Upper lobe of right lung (tissue), 1 donor: ENCODE results near the gene SIX1. TPM values are rescaled to one million over a fixed set of nuclear protein-coding genes. Genes with fewer than 3 reads are reported as not detected.

Experiments
- ATAC-seq: fragments of 200-7000 bp; cut with Tn5 transposase; one replicate; pipeline ENCODE4 v1.9.1; 2020; ENCODE audit warnings: mild to moderate bottlenecking, moderate library complexity
- DNase-seq: peaks from one replicate; pipeline ENCODE4 v3.0.0-alpha.2; 2020
- H3K27ac ChIP-seq: fragments of 200-600 bp; one replicate; pipeline ENCODE4 v1.8.0; 2022
- H3K27me3 ChIP-seq: fragments of 200-600 bp; one replicate; pipeline ENCODE4 v1.8.0; 2022; ENCODE audit warnings: mild to moderate bottlenecking
- H3K36me3 ChIP-seq: fragments of 200-600 bp; one replicate; pipeline ENCODE4 v1.8.0; 2022
- H3K4me1 ChIP-seq: fragments of 200-600 bp; one replicate; pipeline ENCODE4 v1.8.0; 2022
- H3K4me3 ChIP-seq: fragments of 200-600 bp; one replicate; pipeline ENCODE4 v1.8.0; 2022; ENCODE audit warnings: mild to moderate bottlenecking
- H3K9me3 ChIP-seq: fragments of 200-600 bp; one replicate; pipeline ENCODE4 v1.8.0; 2022
- CTCF ChIP-seq: fragments of 200-600 bp; IDR thresholded peaks from one replicate; pipeline ENCODE4 v1.8.0; 2022; ENCODE audit warnings: antibody characterized with exemption
- intact Hi-C: fragments of 100-400 bp; cut with DNase I; formaldehyde crosslinking; loops from one replicate; pipeline ENCODE4 v1.11.0; 2022
- total RNA-seq: library from RNA; stranded (reverse); fragmentation: NEBNext Ultra II Directional; extraction: Animal tissue kit (Norgen Biotek cat#: 25700); gene quantifications from one replicate; pipeline ENCODE4 v1.2.1, GENCODE V29; 2021
- donor health status: DM: no; HTN: yes; CAD: no; lungs with severe emphysema.

The SIX1 gene
- total RNA-seq, 1 donor from 2014 or later, result 0.14 TPM

- no peak for TF ChIP-seq CTCF
- DNase-seq, result no peak
- no peaks in the 10 kb centered on the region for H3K4me1 ChIP-seq
- H3K27me3 ChIP-seq, result peaks cover 5% of the 10 kb centered on the region
- intact Hi-C loops, result no loop called here
- no peak overlapping the region for H3K27ac ChIP-seq
- ATAC-seq, result no peak
- no peaks in the 10 kb centered on the region for H3K36me3 ChIP-seq
- H3K4me3 ChIP-seq, result no peak overlapping the region
- H3K9me3 ChIP-seq, result no peaks in the 10 kb centered on the region
Measured at GRCh38 chr14:60681271-60681670, 32.0 kb upstream of the SIX1 start.

- Histone ChIP-seq H3K27me3 (peaks cover 5% of the 10 kb centered on the region), H3K9me3 (no peaks in the 10 kb centered on the region), H3K4me1 (no peaks in the 10 kb centered on the region), H3K27ac (no peak overlapping the region), H3K4me3 (no peak overlapping the region), H3K36me3 (no peaks in the 10 kb centered on the region)
- ATAC-seq, result no peak
- intact Hi-C loops, result no loop called here
- no peak for DNase-seq
- TF ChIP-seq CTCF, result no peak
Measured at GRCh38 chr14:60680511-60680910, 31.2 kb upstream of the SIX1 start.

GRCh38 chr14:60679566-60680258 lies 30.4 kb upstream of the SIX1 start:
- DNase-seq, result no peak
- no peaks in the 10 kb centered on the region for H3K36me3 ChIP-seq
- intact Hi-C loops, result no loop called here
- H3K9me3 ChIP-seq, result no peaks in the 10 kb centered on the region
- peaks cover 5% of the 10 kb centered on the region for H3K27me3 ChIP-seq
- no peaks in the 10 kb centered on the region for H3K4me1 ChIP-seq
- no peak overlapping the region for H3K27ac ChIP-seq
- no peak for ATAC-seq
- TF ChIP-seq CTCF, result no peak
- no peak overlapping the region for H3K4me3 ChIP-seq

- no peaks in the 10 kb centered on the region for H3K9me3 ChIP-seq
- H3K4me3 ChIP-seq, result no peak overlapping the region
- ATAC-seq (no peak), DNase-seq (no peak)
- H3K36me3 ChIP-seq, result no peaks in the 10 kb centered on the region
- H3K27ac ChIP-seq, result no peak overlapping the region
- TF ChIP-seq CTCF, result no peak
- H3K27me3 ChIP-seq, result peaks cover 5% of the 10 kb centered on the region
- H3K4me1 ChIP-seq, result no peaks in the 10 kb centered on the region
- intact Hi-C loops, result no loop called here
Measured at GRCh38 chr14:60677701-60678100, 28.4 kb upstream of the SIX1 start.

GRCh38 chr14:60670989-60671388 lies 21.7 kb upstream of the SIX1 start:
- Histone ChIP-seq H3K27ac (no peak overlapping the region), H3K4me3 (no peak overlapping the region), H3K36me3 (no peaks in the 10 kb centered on the region), H3K9me3 (no peaks in the 10 kb centered on the region), H3K27me3 (no peaks in the 10 kb centered on the region), H3K4me1 (no peaks in the 10 kb centered on the region)
- intact Hi-C loops, result no loop called here
- TF ChIP-seq CTCF, result no peak
- ATAC-seq, result no peak
- no peak for DNase-seq
